ENCODE results near the gene SCRN1. TPM values are rescaled to one million over a fixed set of nuclear protein-coding genes. Genes with fewer than 3 reads are reported as not detected.

The SCRN1 gene
- total RNA-seq, 2 donors from 2014 or later: 110 to 112 TPM

- Histone ChIP-seq H3K9ac (ENCODE audit: extremely low read depth, low read length, poor library complexity, severe bottlenecking) (no peak overlapping the region), H3K27ac (ENCODE audit: low read depth, low read length) (no peak overlapping the region), H3K4me1 (ENCODE audit: control insufficient read depth, insufficient read depth, low read length) (no peaks in the 10 kb centered on the region), H3K36me3 (ENCODE audit: control insufficient read depth, insufficient read depth, low read length) (peaks cover 15% of the 10 kb centered on the region), H3K27me3 (ENCODE audit: control insufficient read depth, insufficient read depth, low read length, poor library complexity, severe bottlenecking) (no peaks in the 10 kb centered on the region), H3K4me3 (ENCODE audit: low read length) (no peak overlapping the region), H3K9me3 (ENCODE audit: control insufficient read depth, low read length) (no peaks in the 10 kb centered on the region)
- no peak overlapping the region for H3K27ac Mint-ChIP-seq
- TF ChIP-seq CTCF (conservative IDR thresholded peaks at IDR 0.05): no peak
- peaks cover 8% of the 10 kb centered on the region for H3K4me1 Mint-ChIP-seq
- no peak for DNase-seq
- H3K4me3 Mint-ChIP-seq: no peak overlapping the region
- no peaks in the 10 kb centered on the region for H3K27me3 Mint-ChIP-seq (ENCODE audit: insufficient read depth)
- H3K9me3 Mint-ChIP-seq: no peaks in the 10 kb centered on the region
- WGBS, 2 experiments (ENCODE audit: insufficient coverage in 1 of 2, insufficient read length in 1 of 2): 96 to 100% methylated on average over 6 of the region's 6 CpGs
- H3K36me3 Mint-ChIP-seq (ENCODE audit: low read depth): peaks cover 9% of the 10 kb centered on the region
These were observed 20.4 kb upstream of the SCRN1 start for GRCh38 chr7:30010021-30010420.

GRCh38 chr7:30005464-30005863 lies 15.9 kb upstream of the SCRN1 start:
- H3K27ac Mint-ChIP-seq: peak overlapping the region; percentile 75

GRCh38 chr7:30003098-30003497 lies 13.5 kb upstream of the SCRN1 start:
- H3K36me3 Mint-ChIP-seq (ENCODE audit: low read depth): peaks cover 1% of the 10 kb centered on the region
- peaks cover 8% of the 10 kb centered on the region for H3K9me3 Mint-ChIP-seq
- Histone ChIP-seq H3K4me1 (ENCODE audit: control insufficient read depth, insufficient read depth, low read length) (no peaks in the 10 kb centered on the region), H3K36me3 (ENCODE audit: control insufficient read depth, insufficient read depth, low read length) (no peaks in the 10 kb centered on the region), H3K9ac (ENCODE audit: extremely low read depth, low read length, poor library complexity, severe bottlenecking) (no peak overlapping the region), H3K27me3 (ENCODE audit: control insufficient read depth, insufficient read depth, low read length, poor library complexity, severe bottlenecking) (no peaks in the 10 kb centered on the region), H3K4me3 (ENCODE audit: low read length) (no peak overlapping the region), H3K9me3 (ENCODE audit: control insufficient read depth, low read length) (no peaks in the 10 kb centered on the region), H3K27ac (ENCODE audit: low read depth, low read length) (no peak overlapping the region)
- TF ChIP-seq CTCF (conservative IDR thresholded peaks at IDR 0.05): no peak
- peaks cover 10% of the 10 kb centered on the region for H3K4me1 Mint-ChIP-seq
- no peak overlapping the region for H3K27ac Mint-ChIP-seq
- no peaks in the 10 kb centered on the region for H3K27me3 Mint-ChIP-seq (ENCODE audit: insufficient read depth)
- no peak overlapping the region for H3K4me3 Mint-ChIP-seq
- DNase-seq: peak; percentile 60
- WGBS, 2 experiments (ENCODE audit: insufficient coverage in 1 of 2, insufficient read length in 1 of 2): 48 to 61% methylated on average over 6 of the region's 6 CpGs

More at GRCh38 chr7:30005464-30005863, 15.9 kb upstream of the SCRN1 start:
- no peaks in the 10 kb centered on the region for H3K36me3 ChIP-seq (ENCODE audit: control insufficient read depth, insufficient read depth, low read length)
- H3K4me3 Mint-ChIP-seq: no peak overlapping the region
- no peaks in the 10 kb centered on the region for H3K4me1 ChIP-seq (ENCODE audit: control insufficient read depth, insufficient read depth, low read length)
- no peaks in the 10 kb centered on the region for H3K9me3 ChIP-seq (ENCODE audit: control insufficient read depth, low read length)
- H3K27me3 ChIP-seq (ENCODE audit: control insufficient read depth, insufficient read depth, low read length, poor library complexity, severe bottlenecking): no peaks in the 10 kb centered on the region
- H3K27me3 Mint-ChIP-seq (ENCODE audit: insufficient read depth): no peaks in the 10 kb centered on the region
- H3K4me3 ChIP-seq (ENCODE audit: low read length): no peak overlapping the region
- peaks cover 10% of the 10 kb centered on the region for H3K4me1 Mint-ChIP-seq
- H3K9ac ChIP-seq (ENCODE audit: extremely low read depth, low read length, poor library complexity, severe bottlenecking): no peak overlapping the region
- H3K27ac ChIP-seq (ENCODE audit: low read depth, low read length): peak overlapping the region; percentile 82
- WGBS, 2 experiments (ENCODE audit: insufficient coverage in 1 of 2, insufficient read length in 1 of 2): 41% methylated on average over 3 of the region's 3 CpGs; no CpG with 5 or more reads in 1 of the 2 experiments
- no peak for TF ChIP-seq CTCF (conservative IDR thresholded peaks at IDR 0.05)
- DNase-seq: no peak
- H3K9me3 Mint-ChIP-seq: no peaks in the 10 kb centered on the region
- no peaks in the 10 kb centered on the region for H3K36me3 Mint-ChIP-seq (ENCODE audit: low read depth)

Data from endodermal cell (in vitro differentiated cells).